ENCODE results near the gene PCCA. TPM values are rescaled to one million over a fixed set of nuclear protein-coding genes. Genes with fewer than 3 reads are reported as not detected.

PCCA gene
- total RNA-seq, 1 experiment from 2014 or later, result 39.9 TPM

- H3K9me3 ChIP-seq, result no peaks in the 10 kb centered on the region
- CTCF ChIA-PET, result no interaction called here
- Mint-ChIP-seq H3K36me3 (ENCODE audit: insufficient read depth, unreplicated experiment) (no peaks in the 10 kb centered on the region), H3K4me1 (ENCODE audit: low read depth, unreplicated experiment) (no peaks in the 10 kb centered on the region), H3K9me3 (ENCODE audit: unreplicated experiment) (no peaks in the 10 kb centered on the region), H3K4me3 (ENCODE audit: unreplicated experiment) (no peak overlapping the region), H3K27ac (ENCODE audit: unreplicated experiment) (no peak overlapping the region), H3K27me3 (ENCODE audit: insufficient read depth, unreplicated experiment) (no peaks in the 10 kb centered on the region)
- no peak for DNase-seq
- H3K4me1 ChIP-seq, result no peaks in the 10 kb centered on the region
- H3K27me3 ChIP-seq (replicated peaks; ENCODE audit: control insufficient read depth, insufficient read depth, low read length), result no peaks in the 10 kb centered on the region
- H3K36me3 ChIP-seq (ENCODE audit: control insufficient read depth, insufficient read depth, low read length), result no peaks in the 10 kb centered on the region
- no peak for TF ChIP-seq CTCF (IDR thresholded peaks at IDR 0.05; ENCODE audit: insufficient read depth in 1 of 2, low read depth in 1 of 2, low read length in 1 of 2, severe bottlenecking in 1 of 2, unreplicated experiment in 1 of 2)
- POLR2A ChIA-PET, result no interaction called here
- intact Hi-C loops (cut with micrococcal nuclease; ENCODE audit: unreplicated experiment), result no loop called here
- H3K4me3 ChIP-seq (ENCODE audit: low read depth, low read length), result no peak overlapping the region
- BruUV-seq (replicated peaks), result no TSS peak
These were observed 95.2 kb downstream of the PCCA start for GRCh38 chr13:100184095-100184494.

GRCh38 chr13:100195568-100195967 is 106.7 kb downstream of the PCCA start:
- BruUV-seq (replicated peaks), result no TSS peak
- TF ChIP-seq CTCF (IDR thresholded peaks at IDR 0.05; ENCODE audit: insufficient read depth in 1 of 2, low read depth in 1 of 2, low read length in 1 of 2, severe bottlenecking in 1 of 2, unreplicated experiment in 1 of 2), result no peak

DNA sequence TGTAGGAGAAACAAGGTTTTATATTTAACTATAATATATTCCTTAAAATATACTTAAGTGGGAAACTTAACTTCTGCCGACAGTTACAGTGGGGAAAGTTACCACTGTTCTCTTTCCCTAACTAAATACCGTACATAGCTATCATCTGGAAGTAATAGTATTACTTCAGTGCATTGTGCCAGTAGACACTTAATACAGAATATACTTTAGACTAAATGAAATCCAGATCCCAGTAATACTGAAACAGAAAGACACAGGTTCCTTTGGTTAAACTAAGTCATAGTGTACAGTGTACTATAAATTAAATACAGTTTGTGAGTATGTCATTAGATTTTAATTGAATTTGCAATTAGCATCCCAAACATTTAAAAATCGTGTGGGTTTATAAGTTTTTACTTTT is 107.5 kb downstream of the PCCA start:
- Mint-ChIP-seq H3K4me1 (ENCODE audit: low read depth, unreplicated experiment) (no peaks in the 10 kb centered on the region), H3K27me3 (ENCODE audit: insufficient read depth, unreplicated experiment) (no peaks in the 10 kb centered on the region), H3K9me3 (ENCODE audit: unreplicated experiment) (no peaks in the 10 kb centered on the region), H3K36me3 (ENCODE audit: insufficient read depth, unreplicated experiment) (no peaks in the 10 kb centered on the region), H3K4me3 (ENCODE audit: unreplicated experiment) (no peak overlapping the region), H3K27ac (ENCODE audit: unreplicated experiment) (no peak overlapping the region)
- no peak for TF ChIP-seq CTCF (IDR thresholded peaks at IDR 0.05; ENCODE audit: insufficient read depth in 1 of 2, low read depth in 1 of 2, low read length in 1 of 2, severe bottlenecking in 1 of 2, unreplicated experiment in 1 of 2)
- POLR2A ChIA-PET, result no interaction called here
- H3K27me3 ChIP-seq (replicated peaks; ENCODE audit: control insufficient read depth, insufficient read depth, low read length), result no peaks in the 10 kb centered on the region
- intact Hi-C loops (cut with micrococcal nuclease; ENCODE audit: unreplicated experiment), result no loop called here
- no peak for DNase-seq
- no peak overlapping the region for H3K4me3 ChIP-seq (ENCODE audit: low read depth, low read length)
- no peaks in the 10 kb centered on the region for H3K36me3 ChIP-seq (ENCODE audit: control insufficient read depth, insufficient read depth, low read length)
- CTCF ChIA-PET, result no interaction called here
- H3K4me1 ChIP-seq, result no peaks in the 10 kb centered on the region
- H3K9me3 ChIP-seq, result no peaks in the 10 kb centered on the region
- no TSS peak for BruUV-seq (replicated peaks)

More at GRCh38 chr13:100195568-100195967, 106.7 kb downstream of the PCCA start:
- intact Hi-C loops (cut with micrococcal nuclease; ENCODE audit: unreplicated experiment), result no loop called here
- H3K36me3 ChIP-seq (ENCODE audit: control insufficient read depth, insufficient read depth, low read length), result no peaks in the 10 kb centered on the region
- ChIA-PET POLR2A (no interaction called here), CTCF (no interaction called here)
- no peaks in the 10 kb centered on the region for H3K27me3 Mint-ChIP-seq (ENCODE audit: insufficient read depth, unreplicated experiment)
- no peaks in the 10 kb centered on the region for H3K9me3 Mint-ChIP-seq (ENCODE audit: unreplicated experiment)
- H3K9me3 ChIP-seq, result no peaks in the 10 kb centered on the region
- no peaks in the 10 kb centered on the region for H3K36me3 Mint-ChIP-seq (ENCODE audit: insufficient read depth, unreplicated experiment)
- no peaks in the 10 kb centered on the region for H3K4me1 Mint-ChIP-seq (ENCODE audit: low read depth, unreplicated experiment)
- DNase-seq, result no peak
- no peak overlapping the region for H3K4me3 Mint-ChIP-seq (ENCODE audit: unreplicated experiment)
- H3K27me3 ChIP-seq (replicated peaks; ENCODE audit: control insufficient read depth, insufficient read depth, low read length), result no peaks in the 10 kb centered on the region
- H3K4me3 ChIP-seq (ENCODE audit: low read depth, low read length), result no peak overlapping the region
- H3K4me1 ChIP-seq, result no peaks in the 10 kb centered on the region
- no peak overlapping the region for H3K27ac Mint-ChIP-seq (ENCODE audit: unreplicated experiment)
